ENCODE measurements around the gene SPATA22. TPM values are rescaled to one million over a fixed set of nuclear protein-coding genes. Genes with fewer than 3 reads are reported as not detected.
A peak's percentile ranks its signal among the peaks of the same experiment; 100 is the strongest.
"Not testable (repeated sequence)": the region's sequence is repeated elsewhere in the genome, so short reads cannot be mapped to it uniquely, and the experiment has no call there.

SPATA22 gene
- total RNA-seq (1 to 10 TPM in 1 of 2 donors, not detected in 1; 1.4 TPM), polyA plus RNA-seq (under 1 TPM in 1 of 2 donors, not detected in 1; 0.67 TPM)
- long read RNA-seq, donor 1, partial matches to known transcripts, result 0 of 1 reads
- long read RNA-seq, donor 1, other reads (novel, unspliced or antisense), result 1 of 1 reads
- long read RNA-seq, donor 2, partial matches to known transcripts, result 0 of 1 reads
- long read RNA-seq, donor 2, other reads (novel, unspliced or antisense), result 1 of 1 reads

DNA sequence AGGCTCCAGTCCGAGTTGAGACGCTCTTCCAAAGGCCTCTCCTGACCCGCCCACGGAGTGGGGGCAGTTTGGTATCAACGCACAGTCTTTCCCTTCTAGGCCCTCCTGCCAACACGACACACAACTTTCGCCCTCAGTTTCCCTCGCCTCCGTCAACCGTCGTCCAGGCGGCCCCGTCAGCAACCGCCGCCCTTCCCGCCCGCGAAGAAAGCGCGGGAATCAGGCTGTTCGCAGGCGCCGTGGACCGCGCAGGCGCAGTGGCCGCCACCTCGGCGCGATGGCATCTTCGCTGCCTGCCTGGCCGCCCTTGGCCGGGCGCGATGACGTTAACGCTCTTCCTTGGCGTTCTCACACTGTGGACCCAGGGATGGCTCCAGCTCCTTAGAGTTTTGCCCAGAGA is at the start of gene SPATA22:
SPATA22 (minus strand) TSS at position 221 of the 400 bp plus-strand sequence. CDS start 2,494 bp downstream, outside the sequence.
- ATAC-seq (ENCODE audit: low FRiP score), result no peak
- no peak for DNase-seq
- no peaks in the 10 kb centered on the region for H3K4me1 ChIP-seq (ENCODE audit: control insufficient read depth in 1 of 2, insufficient read depth in 2 of 2, low read length in 2 of 2)
- no peaks in the 10 kb centered on the region for H3K27me3 ChIP-seq (ENCODE audit: control insufficient read depth in 1 of 2, insufficient read depth in 2 of 2, low read length in 1 of 2)
- intact Hi-C loops (cut with DNase I), result no loop called here
- no peak within 1 kb of the TSS for H3K4me3 ChIP-seq (ENCODE audit: low read length in 2 of 2)
- WGBS, 2 donors, result 96 to 97% methylated on average over 38 of the region's 38 CpGs
- peaks cover 1% of the 10 kb centered on the region for H3K9me3 ChIP-seq (ENCODE audit: control insufficient read depth, low read length)
- no peaks in the 10 kb centered on the region for H3K36me3 ChIP-seq (ENCODE audit: control insufficient read depth in 1 of 2, insufficient read depth in 2 of 2, low read length in 1 of 2)
- no peak within 1 kb of the TSS for H3K27ac ChIP-seq (ENCODE audit: low read depth in 1 of 2, low read length in 2 of 2)

- H3K4me3 ChIP-seq (ENCODE audit: low read length in 2 of 2); H3K27ac ChIP-seq (ENCODE audit: low read depth in 1 of 2, low read length in 2 of 2); H3K27me3 ChIP-seq (ENCODE audit: control insufficient read depth in 1 of 2, insufficient read depth in 2 of 2, low read length in 1 of 2); DNase-seq; H3K36me3 ChIP-seq (ENCODE audit: control insufficient read depth in 1 of 2, insufficient read depth in 2 of 2, low read length in 1 of 2); H3K9me3 ChIP-seq (ENCODE audit: control insufficient read depth, low read length); H3K4me1 ChIP-seq (ENCODE audit: control insufficient read depth in 1 of 2, insufficient read depth in 2 of 2, low read length in 2 of 2); ATAC-seq (ENCODE audit: low FRiP score); intact Hi-C loops (cut with DNase I): not testable (repeated sequence)
- 94 to 99% methylated on average over 4 of the region's 4 CpGs for WGBS, 2 donors
These were observed 47.9 kb upstream of the SPATA22 start for GRCh38 chr17:3519472-3519871.

DNA sequence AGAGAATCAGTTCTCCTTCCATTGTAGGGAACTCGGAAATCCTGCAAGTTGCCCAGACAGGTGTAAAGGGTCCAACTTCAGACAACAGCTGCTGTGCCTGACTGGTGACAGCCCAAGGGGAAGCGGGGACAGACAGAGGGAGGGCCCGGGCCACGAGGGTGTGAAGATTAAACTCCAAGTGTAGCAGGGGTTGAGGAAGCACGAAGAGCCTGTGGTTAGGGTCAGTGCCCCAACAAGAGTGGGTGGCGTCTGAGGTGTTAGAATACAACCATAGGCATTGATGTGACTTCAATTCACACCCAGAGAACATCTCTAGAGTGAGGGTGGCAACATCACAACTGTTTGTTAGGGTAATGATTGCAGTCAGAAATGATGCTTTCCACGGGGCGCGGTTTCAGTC is 43.3 kb upstream of the SPATA22 start:
- DNase-seq, result no peak
- no peak for ATAC-seq (ENCODE audit: low FRiP score)
- Histone ChIP-seq H3K9me3 (ENCODE audit: control insufficient read depth, low read length) (no peaks in the 10 kb centered on the region), H3K27me3 (ENCODE audit: control insufficient read depth in 1 of 2, insufficient read depth in 2 of 2, low read length in 1 of 2) (no peaks in the 10 kb centered on the region), H3K4me3 (ENCODE audit: low read length in 2 of 2) (no peak overlapping the region), H3K36me3 (ENCODE audit: control insufficient read depth in 1 of 2, insufficient read depth in 2 of 2, low read length in 1 of 2) (no peaks in the 10 kb centered on the region), H3K27ac (ENCODE audit: low read depth in 1 of 2, low read length in 2 of 2) (no peak overlapping the region), H3K4me1 (ENCODE audit: control insufficient read depth in 1 of 2, insufficient read depth in 2 of 2, low read length in 2 of 2) (no peaks in the 10 kb centered on the region)
- intact Hi-C loops (cut with DNase I), result no loop called here
- 90 to 91% methylated on average over 9 of the region's 9 CpGs for WGBS, 2 donors

GRCh38 chr17:3514167-3514566 is 42.5 kb upstream of the SPATA22 start:
- intact Hi-C loops (cut with DNase I); H3K4me3 ChIP-seq (ENCODE audit: low read length in 2 of 2); H3K4me1 ChIP-seq (ENCODE audit: control insufficient read depth in 1 of 2, insufficient read depth in 2 of 2, low read length in 2 of 2); DNase-seq; H3K27me3 ChIP-seq (ENCODE audit: control insufficient read depth in 1 of 2, insufficient read depth in 2 of 2, low read length in 1 of 2); H3K36me3 ChIP-seq (ENCODE audit: control insufficient read depth in 1 of 2, insufficient read depth in 2 of 2, low read length in 1 of 2); H3K9me3 ChIP-seq (ENCODE audit: control insufficient read depth, low read length); H3K27ac ChIP-seq (ENCODE audit: low read depth in 1 of 2, low read length in 2 of 2); ATAC-seq (ENCODE audit: low FRiP score): not testable (repeated sequence)
- WGBS, 2 donors, result 97 to 98% methylated on average over 11 of the region's 11 CpGs

GRCh38 chr17:3513305-3514035 is 41.9 kb upstream of the SPATA22 start:
- H3K9me3 ChIP-seq (ENCODE audit: control insufficient read depth, low read length), result no peaks in the 10 kb centered on the region
- intact Hi-C loops (cut with DNase I), result no loop called here
- ATAC-seq (ENCODE audit: low FRiP score) (no peak), DNase-seq (no peak)
- no peak overlapping the region for H3K27ac ChIP-seq (ENCODE audit: low read depth in 1 of 2, low read length in 2 of 2)
- H3K4me3 ChIP-seq (ENCODE audit: low read length in 2 of 2), result no peak overlapping the region
- H3K4me1 ChIP-seq (ENCODE audit: control insufficient read depth in 1 of 2, insufficient read depth in 2 of 2, low read length in 2 of 2), result no peaks in the 10 kb centered on the region
- 77 to 80% methylated on average over 23 of the region's 23 CpGs for WGBS, 2 donors
- no peaks in the 10 kb centered on the region for H3K36me3 ChIP-seq (ENCODE audit: control insufficient read depth in 1 of 2, insufficient read depth in 2 of 2, low read length in 1 of 2)
- no peaks in the 10 kb centered on the region for H3K27me3 ChIP-seq (ENCODE audit: control insufficient read depth in 1 of 2, insufficient read depth in 2 of 2, low read length in 1 of 2)

- H3K36me3 ChIP-seq (ENCODE audit: control insufficient read depth in 1 of 2, insufficient read depth in 2 of 2, low read length in 1 of 2), result no peaks in the 10 kb centered on the region
- no peaks in the 10 kb centered on the region for H3K4me1 ChIP-seq (ENCODE audit: control insufficient read depth in 1 of 2, insufficient read depth in 2 of 2, low read length in 2 of 2)
- H3K4me3 ChIP-seq (ENCODE audit: low read length in 2 of 2), result no peak overlapping the region
- 7 to 8% methylated on average over 20 of the region's 20 CpGs for WGBS, 2 donors
- intact Hi-C loops (cut with DNase I), result no loop called here
- ATAC-seq (ENCODE audit: low FRiP score), result peak; percentile 89
- no peaks in the 10 kb centered on the region for H3K9me3 ChIP-seq (ENCODE audit: control insufficient read depth, low read length)
- peak; percentile 68 to 90 for DNase-seq
- H3K27ac ChIP-seq (ENCODE audit: low read depth in 1 of 2, low read length in 2 of 2), result no peak overlapping the region
- no peaks in the 10 kb centered on the region for H3K27me3 ChIP-seq (ENCODE audit: control insufficient read depth in 1 of 2, insufficient read depth in 2 of 2, low read length in 1 of 2)
These were observed 41.0 kb upstream of the SPATA22 start for GRCh38 chr17:3512505-3513171.

- no peak overlapping the region for H3K4me3 ChIP-seq (ENCODE audit: low read length in 2 of 2)
- intact Hi-C loops (cut with DNase I), result no loop called here
- DNase-seq (no peak), ATAC-seq (ENCODE audit: low FRiP score) (peak; percentile 59)
- no peaks in the 10 kb centered on the region for H3K36me3 ChIP-seq (ENCODE audit: control insufficient read depth in 1 of 2, insufficient read depth in 2 of 2, low read length in 1 of 2)
- H3K27me3 ChIP-seq (ENCODE audit: control insufficient read depth in 1 of 2, insufficient read depth in 2 of 2, low read length in 1 of 2), result no peaks in the 10 kb centered on the region
- 52% methylated on average over 8 of the region's 8 CpGs for WGBS, 2 donors
- no peaks in the 10 kb centered on the region for H3K9me3 ChIP-seq (ENCODE audit: control insufficient read depth, low read length)
- no peak overlapping the region for H3K27ac ChIP-seq (ENCODE audit: low read depth in 1 of 2, low read length in 2 of 2)
- no peaks in the 10 kb centered on the region for H3K4me1 ChIP-seq (ENCODE audit: control insufficient read depth in 1 of 2, insufficient read depth in 2 of 2, low read length in 2 of 2)
These were observed 40.4 kb upstream of the SPATA22 start for GRCh38 chr17:3511852-3512504.

- DNase-seq (no peak), ATAC-seq (ENCODE audit: low FRiP score) (no peak)
- H3K4me1 ChIP-seq (ENCODE audit: control insufficient read depth in 1 of 2, insufficient read depth in 2 of 2, low read length in 2 of 2), result no peaks in the 10 kb centered on the region
- H3K4me3 ChIP-seq (ENCODE audit: low read length in 2 of 2), result no peak overlapping the region
- H3K36me3 ChIP-seq (ENCODE audit: control insufficient read depth in 1 of 2, insufficient read depth in 2 of 2, low read length in 1 of 2), result no peaks in the 10 kb centered on the region
- no peaks in the 10 kb centered on the region for H3K27me3 ChIP-seq (ENCODE audit: control insufficient read depth in 1 of 2, insufficient read depth in 2 of 2, low read length in 1 of 2)
- intact Hi-C loops (cut with DNase I), result no loop called here
- no peak overlapping the region for H3K27ac ChIP-seq (ENCODE audit: low read depth in 1 of 2, low read length in 2 of 2)
- H3K9me3 ChIP-seq (ENCODE audit: control insufficient read depth, low read length), result no peaks in the 10 kb centered on the region
- 67 to 69% methylated on average over 7 of the region's 7 CpGs for whole genome bisulfite sequencing, 2 donors
These were observed 38.5 kb upstream of the SPATA22 start for GRCh38 chr17:3510090-3510489.

All from aorta (tissue), 5 donors.